HG03060 (cell line): Measurements from ENCODE around the gene HAX1.

Experiments
- ATAC-seq: cut with Tn5 transposase; IDR thresholded peaks from one replicate; pipeline ENCODE4 v1.9.1; 2021; ENCODE audit warnings: low read depth, moderate number of reproducible peaks; ENCODE audit not compliant: unreplicated experiment

Gene HAX1

DNA sequence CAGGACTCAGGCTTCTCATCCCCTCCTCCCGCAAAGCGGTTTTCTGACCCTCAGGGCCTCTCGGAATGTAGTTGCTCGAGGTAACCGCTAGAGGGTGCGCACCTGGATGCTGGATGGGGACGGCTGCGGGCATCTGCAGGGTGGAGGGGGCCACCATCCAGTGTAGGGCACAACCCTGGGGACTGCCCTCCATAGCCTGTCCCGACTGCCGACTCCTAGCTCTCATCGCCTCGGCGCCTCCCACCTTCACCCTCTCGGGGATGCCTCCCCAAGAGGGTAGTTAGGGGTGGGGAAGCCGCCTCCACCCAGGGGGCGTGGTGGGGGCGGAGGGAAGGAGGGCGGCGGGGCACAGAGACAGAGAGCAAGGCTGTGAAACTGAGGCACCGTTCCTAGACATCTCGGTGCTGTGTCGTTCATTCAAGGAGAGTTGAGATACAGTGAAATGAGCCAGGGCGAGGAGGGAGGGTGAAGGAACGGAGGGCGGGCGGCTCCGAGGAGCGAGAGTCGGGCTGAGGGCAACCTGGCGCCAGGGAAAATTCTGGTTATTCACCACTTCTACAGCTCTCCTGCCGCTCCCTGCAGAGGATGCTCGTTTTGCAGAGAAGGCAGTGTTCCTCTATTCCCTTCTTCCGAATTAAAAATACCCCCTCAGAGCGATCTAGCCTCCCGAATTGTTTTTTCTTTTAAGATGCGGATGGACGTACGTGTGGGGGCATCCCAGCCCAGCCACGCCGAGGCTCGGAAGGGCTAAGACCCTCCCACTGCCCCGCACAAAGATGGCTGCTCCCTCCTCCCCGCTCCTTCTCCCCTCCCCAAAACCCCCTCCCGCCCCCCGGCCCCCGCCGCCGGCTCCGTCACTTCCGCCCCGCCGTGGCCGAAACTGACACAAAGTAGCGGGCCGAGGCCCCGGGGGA is 52.5 kb downstream of the HAX1 start, which contains the start of gene ATP8B2:
Gene ATP8B2, plus strand, starts transcription at position 857 of the 914 bp plus-strand sequence. CDS start 2,617 bp downstream, outside the sequence.
- no peak for ATAC-seq
